GM19328 (cell line): Measurements from ENCODE around the gene KIF6.

ENCODE experiments used
- ATAC-seq: cut with Tn5 transposase; IDR thresholded peaks from one replicate; pipeline ENCODE4 v1.9.1; 2021; ENCODE audit warnings: mild to moderate bottlenecking, moderate library complexity; ENCODE audit not compliant: unreplicated experiment

The KIF6 gene

GRCh38 chr6:39361657-39362486 lies 363.3 kb downstream of the KIF6 start:
- no peak for ATAC-seq

GRCh38 chr6:39360378-39360777 lies 364.8 kb downstream of the KIF6 start:
- no peak for ATAC-seq

GRCh38 chr6:39357998-39358686 lies 367.1 kb downstream of the KIF6 start:
- no peak for ATAC-seq

- no peak for ATAC-seq
Measured at GRCh38 chr6:39353698-39354315, 371.4 kb downstream of the KIF6 start.

GRCh38 chr6:39350723-39351505 lies 374.3 kb downstream of the KIF6 start:
- ATAC-seq = no peak

- no peak for ATAC-seq
Measured at GRCh38 chr6:39348740-39349139, 376.5 kb downstream of the KIF6 start.

GRCh38 chr6:39347906-39348585 lies 377.2 kb downstream of the KIF6 start:
- ATAC-seq = no peak

GRCh38 chr6:39347206-39347605 lies 378.0 kb downstream of the KIF6 start:
- ATAC-seq = no peak

GRCh38 chr6:39344821-39345280 lies 380.4 kb downstream of the KIF6 start:
- ATAC-seq = no peak

GRCh38 chr6:39343396-39343870 lies 381.8 kb downstream of the KIF6 start:
- no peak for ATAC-seq

GRCh38 chr6:39342692-39343395 lies 382.4 kb downstream of the KIF6 start:
- no peak for ATAC-seq

GRCh38 chr6:39341937-39342336 lies 383.3 kb downstream of the KIF6 start:
- no peak for ATAC-seq

GRCh38 chr6:39341352-39341751 lies 383.9 kb downstream of the KIF6 start:
- ATAC-seq = no peak

GRCh38 chr6:39339868-39340550 lies 385.2 kb downstream of the KIF6 start:
- ATAC-seq = no peak

- no peak for ATAC-seq
Measured at GRCh38 chr6:39339096-39339867, 385.9 kb downstream of the KIF6 start.

GRCh38 chr6:39338397-39338796 lies 386.8 kb downstream of the KIF6 start:
- ATAC-seq = no peak

GRCh38 chr6:39335780-39336545 lies 389.2 kb downstream of the KIF6 start:
- ATAC-seq = no peak
